Fibroblast of the aortic adventitia (primary cell): ENCODE measurements around the gene ZNF692. TPM values are rescaled to one million over a fixed set of nuclear protein-coding genes. Genes with fewer than 3 reads are reported as not detected.
"Not testable (repeated sequence)": the region's sequence is repeated elsewhere in the genome, so short reads cannot be mapped to it uniquely, and the experiment has no call there.

ENCODE experiments used
- DNase-seq: peaks from one replicate; pipeline ENCODE4 v3.0.0-alpha.2; 2010; ENCODE audit warnings: low read depth
- H3K4me3 ChIP-seq: 2 replicates; pipeline ENCODE4 v1.5.1; 2011; ENCODE audit warnings: low read depth, mild to moderate bottlenecking, control low read depth, low read length, moderate library complexity
- CTCF ChIP-seq: IDR thresholded peaks from 2 replicates; pipeline ENCODE4 v1.5.1; 2011; ENCODE audit warnings: mild to moderate bottlenecking, low read length, control low read depth, inconsistent platforms; ENCODE audit not compliant: insufficient read depth
- total RNA-seq: library from RNA; depleted of rRNA; stranded (reverse); fragments of >200 nt; gene quantifications from 2 replicates; pipeline ENCODE4 v1.2.3, GENCODE V29; 2012; ENCODE audit warnings: low replicate concordance

ZNF692 gene
- total RNA-seq, 1 donor, result 8.9 TPM

GRCh38 chr1:248808876-248809275 is 50.0 kb downstream of the ZNF692 start:
- TF ChIP-seq CTCF, result no peak
- H3K4me3 ChIP-seq, result no peak overlapping the region
- no peak for DNase-seq

GRCh38 chr1:248807067-248807737 is 51.7 kb downstream of the ZNF692 start:
- TF ChIP-seq CTCF, result peak; percentile 76
- DNase-seq, result peak; percentile 51
- H3K4me3 ChIP-seq, result no peak overlapping the region

- no peak overlapping the region for H3K4me3 ChIP-seq
- DNase-seq, result peak; percentile 8
- no peak for TF ChIP-seq CTCF
Observed at GRCh38 chr1:248805876-248806275, 53.0 kb downstream of the ZNF692 start.

- no peak overlapping the region for H3K4me3 ChIP-seq
- no peak for DNase-seq
- no peak for TF ChIP-seq CTCF
Observed at GRCh38 chr1:248804771-248805681, 53.9 kb downstream of the ZNF692 start.

- DNase-seq, result not testable (repeated sequence)
Observed at GRCh38 chr1:248803501-248803900, 55.4 kb downstream of the ZNF692 start.

GRCh38 chr1:248802454-248802853 is 56.4 kb downstream of the ZNF692 start:
- H3K4me3 ChIP-seq, result no peak overlapping the region
- TF ChIP-seq CTCF, result no peak
- DNase-seq, result no peak

More at GRCh38 chr1:248803501-248803900, 55.4 kb downstream of the ZNF692 start:
- H3K4me3 ChIP-seq, result not testable (repeated sequence)

GRCh38 chr1:248800459-248800858 is 58.4 kb downstream of the ZNF692 start:
- TF ChIP-seq CTCF, result no peak
- no peak for DNase-seq
- H3K4me3 ChIP-seq, result no peak overlapping the region
